HepG2 (cell line): ENCODE results near the gene WEE1. TPM values are rescaled to one million over a fixed set of nuclear protein-coding genes. Genes with fewer than 3 reads are reported as not detected.
A peak's percentile ranks its signal among the peaks of the same experiment; 100 is the strongest.

ENCODE experiments used
- ATAC-seq: fragments of 200-7000 bp; cut with Tn5 transposase; 3 replicates; pipeline ENCODE4 v1.9.1; 2020; ENCODE audit warnings: mild to moderate bottlenecking, moderate library complexity
- BruUV-seq: library from RNA; stranded (reverse); fragments of 400-500 nt; replicated peaks from 2 replicates; lab custom pipeline; 2021; lab: Mats Ljungman, UMichigan
- CTCF ChIA-PET: fragments of 300-600 bp; formaldehyde crosslinking; extraction: SDS; loops from one replicate; lab custom pipeline; 2021; ENCODE audit warnings: low total read pairs, inconsistent platforms, low intra/inter-chr PET ratio; lab: Yijun Ruan, JAX
- POLR2A ChIA-PET: fragments of 350-600 bp; sonication (Branson Sonifier 250); formaldehyde crosslinking; loops from one replicate; lab custom pipeline; 2020; ENCODE audit warnings: antibody characterized with exemption, inconsistent platforms; lab: Yijun Ruan, JAX
- DNase-seq: peaks from one replicate; pipeline ENCODE4 v3.0.0-alpha.2; 2015; ENCODE audit warnings: low spot score
- FAIRE-seq: peaks from 3 replicates; lab custom pipeline; 2011; peaks lifted over from hg19 to GRCh38; lab: Jason Lieb, UNC
- H2AFZ ChIP-seq: one replicate; pipeline ENCODE4 v1.6.1; 2011; ENCODE audit warnings: low read length, inconsistent platforms
- H3K27ac ChIP-seq: fragments of 300-600 bp; 3 replicates; pipeline ENCODE4 v1.8.0; 2011; ENCODE audit warnings: mixed run types, mild to moderate bottlenecking, mixed read lengths, low read length, inconsistent platforms; ENCODE audit not compliant: insufficient read depth; ENCODE audit errors: extremely low read length
- H3K27me3 ChIP-seq, 2 experiments: fragments of 200-600 bp in 1 of 2; 2 replicates in 1 of 2; 3 replicates in 1 of 2; pipeline versions ENCODE4 v1.6.0 to v1.8.0; 2011; ENCODE audit warnings: low read length in 2 of 2, mild to moderate bottlenecking in 2 of 2, moderate library complexity in 2 of 2, inconsistent platforms in 1 of 2; ENCODE audit not compliant: insufficient read depth in 2 of 2, control insufficient read depth in 1 of 2
- H3K36me3 ChIP-seq, 2 experiments: fragments of 200-600 bp in 1 of 2; replicated peaks in 1 of 2; 2 replicates in 1 of 2; 3 replicates in 1 of 2; pipeline versions ENCODE4 v1.5.1 to v1.8.0; 2011; ENCODE audit warnings: low read length in 2 of 2, inconsistent platforms in 1 of 2; ENCODE audit not compliant: insufficient read depth in 2 of 2, control insufficient read depth in 1 of 2
- H3K4me1 ChIP-seq: 2 replicates; pipeline ENCODE4 v1.5.1; 2012; ENCODE audit warnings: low read length, inconsistent platforms; ENCODE audit not compliant: insufficient read depth
- H3K4me2 ChIP-seq: 2 replicates; pipeline ENCODE4 v1.6.0; 2011; ENCODE audit warnings: low read depth, low read length, inconsistent platforms
- H3K4me3 ChIP-seq, 3 experiments: fragments of 200-600 bp in 1 of 3; sonication (generic), shearing (Covaris generic) in 1 of 3; replicated peaks in 1 of 3; 2 replicates each; pipeline ENCODE4 v1.5.1; 2011 to 2016; ENCODE audit warnings: low read length in 3 of 3, inconsistent platforms in 2 of 3, low read depth in 2 of 3, mild to moderate bottlenecking in 2 of 3, control low read depth in 1 of 3, mixed read lengths in 1 of 3; ENCODE audit not compliant: insufficient read depth in 1 of 3
- H3K79me2 ChIP-seq: one replicate; pipeline ENCODE4 v1.6.1; 2011; ENCODE audit warnings: low read length, inconsistent platforms; ENCODE audit not compliant: insufficient read depth
- H3K9ac ChIP-seq: 2 replicates; pipeline ENCODE4 v1.6.0; 2011; ENCODE audit warnings: mild to moderate bottlenecking, low read depth, low read length, inconsistent platforms; ENCODE audit not compliant: insufficient read depth
- H3K9me3 ChIP-seq: 2 replicates; pipeline ENCODE4 v1.5.1; 2012; ENCODE audit warnings: mild to moderate bottlenecking, low read length
- H4K20me1 ChIP-seq: 2 replicates; pipeline ENCODE4 v1.6.0; 2011; ENCODE audit warnings: inconsistent platforms, mild to moderate bottlenecking, low read length, moderate library complexity; ENCODE audit not compliant: insufficient read depth
- PTBP1 ChIP-seq: fragments of 200-400 bp; formaldehyde crosslinking; IDR thresholded peaks from 2 replicates; pipeline ENCODE4 v1.6.1; 2018; ENCODE audit warnings: low read length, low read depth; ENCODE audit not compliant: poor library complexity, severe bottlenecking
- SALL1 ChIP-seq: sonication (generic); formaldehyde crosslinking; IDR thresholded peaks from 2 replicates; pipeline ENCODE4 v1.8.0; 2022; ENCODE audit warnings: mild to moderate bottlenecking, missing genetic modification reagents
- ZBED4 ChIP-seq: sonication (generic); formaldehyde crosslinking; IDR thresholded peaks from 2 replicates; pipeline ENCODE4 v1.4.0; 2020; ENCODE audit warnings: missing genetic modification reagents, borderline replicate concordance
- ZSCAN30 ChIP-seq: sonication (generic); formaldehyde crosslinking; IDR thresholded peaks from 2 replicates; pipeline ENCODE4 v1.5.0; 2020; ENCODE audit warnings: mild to moderate bottlenecking, missing genetic modification reagents
- WGBS: methylation state at CpG from one replicate; pipeline ENCODE4 v1.1.6; 2017; ENCODE audit warnings: low lambda C conversion rate; 5-methylcytosine and 5-hydroxymethylcytosine counted together
- in situ Hi-C: cut with HindIII; loops from 2 replicates; pipeline ENCODE4 v1.10.0; 2017; ENCODE audit warnings: low pct_unique_long_range_greater_than_20kb; ENCODE audit not compliant: extremely low pct_ligation_motif_present
- intact Hi-C: fragments of 100-400 bp; cut with micrococcal nuclease; formaldehyde crosslinking; loops from one replicate; pipeline ENCODE4 v1.10.0; 2022; ENCODE audit not compliant: unreplicated experiment
- polyA plus RNA-seq, 8 experiments: library from polyadenylated mRNA; depleted of rRNA in 3 of 8; stranded (reverse) in 7 of 8; unstranded in 1 of 8; fragments of >200 nt; fragmentation: Illumina TruSeq in 4 of 8; extraction: Trizol in 4 of 8; gene quantifications; 2 replicates each; pipeline versions ENCODE4 v1.2.1 to v1.2.3, GENCODE V29; 2011 to 2016; ENCODE audit warnings: low read depth in 4 of 8, missing spikeins in 1 of 8, mixed read lengths in 1 of 8; ENCODE audit not compliant: insufficient read depth in 1 of 8
- total RNA-seq, 5 experiments: library from RNA; depleted of rRNA; stranded (reverse); fragments of >200 nt; fragmentation: Illumina TruSeq; extraction: Trizol; gene quantifications; 2 replicates each; pipeline ENCODE4 v1.2.3, GENCODE V29; 2016; ENCODE audit warnings: low read depth in 1 of 5

WEE1 gene
- total and polyA plus RNA-seq, 2 of the 13 experiments (the other 11 are each of a cell fraction or from before 2014, with no cell fraction given): 31.4 to 63.7 TPM

DNA sequence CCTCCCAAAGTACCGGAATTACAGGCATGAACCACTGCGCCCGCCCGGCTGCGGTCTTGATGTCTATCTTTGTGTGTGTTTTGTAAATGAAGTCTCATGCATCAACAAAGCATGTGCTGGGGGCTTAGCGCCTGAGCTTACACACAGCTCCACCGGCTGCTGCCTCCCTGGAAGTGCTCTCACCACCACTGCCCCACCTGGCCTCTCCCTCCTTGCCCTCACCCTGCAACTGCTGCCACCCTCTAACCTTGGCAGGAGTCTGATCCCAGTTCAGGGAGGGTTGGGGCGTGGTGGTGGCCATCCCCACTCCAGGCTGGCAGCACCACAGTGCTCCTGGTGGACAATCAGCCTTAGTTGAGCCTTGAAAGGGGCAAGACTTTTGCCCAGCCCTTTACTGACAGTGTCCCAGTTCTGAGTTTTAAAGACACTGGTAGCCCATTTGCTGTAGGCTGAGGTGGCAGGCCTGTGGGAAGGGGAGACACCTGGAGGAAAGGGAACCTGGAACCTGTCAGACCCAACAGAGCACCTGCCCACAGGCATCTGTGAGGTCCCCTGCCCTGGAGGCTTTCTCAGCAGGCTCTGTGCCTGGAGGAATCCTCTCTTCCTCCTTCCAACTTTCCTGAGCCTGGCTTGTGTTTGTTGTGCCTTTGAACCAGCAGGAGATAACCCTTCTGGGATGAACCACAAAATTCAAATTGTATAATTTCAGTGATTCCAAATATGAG lies 42.4 kb upstream of the WEE1 start (continued):
- no peak for TF ChIP-seq ZBED4 (CRISPR knock-in tag)
- no peak for TF ChIP-seq SALL1 (CRISPR knock-in tag)

DNA sequence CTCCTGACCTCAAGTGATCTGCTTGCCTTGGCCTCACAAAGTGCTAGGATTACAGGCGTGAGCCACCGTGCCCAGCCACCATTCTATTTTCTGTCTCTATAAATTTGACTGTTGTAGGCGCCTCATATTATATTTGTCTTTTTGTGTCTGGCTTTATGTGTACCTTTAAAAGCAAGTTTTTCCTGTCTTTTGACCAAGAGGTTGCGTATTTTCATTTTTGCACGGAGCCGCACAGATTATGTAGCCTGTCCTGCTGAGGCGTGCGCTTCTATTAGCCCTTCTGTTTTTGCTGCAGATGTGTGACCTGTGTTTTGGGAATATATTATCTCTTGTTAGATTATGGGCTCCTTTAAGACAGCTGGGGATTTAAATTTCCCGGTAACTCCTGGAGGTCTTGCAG lies 40.4 kb upstream of the WEE1 start:
- no peaks in the 10 kb centered on the region for H3K27me3 ChIP-seq
- peak overlapping the region; percentile 74 for H3K4me2 ChIP-seq
- TF ChIP-seq ZSCAN30: no peak
- TF ChIP-seq PTBP1: no peak
- H4K20me1 ChIP-seq: no peaks in the 10 kb centered on the region
- no peak overlapping the region for H3K4me3 ChIP-seq
- in situ Hi-C loops (loop anchor here (5.0 kb wide), 1 partner anchor 39 kb away; the partner anchor contains the start of gene WEE1), intact Hi-C loops (no loop called here)
- no peaks in the 10 kb centered on the region for H3K79me2 ChIP-seq
- no TSS peak for BruUV-seq
- no peak overlapping the region for H2AFZ ChIP-seq
- ChIA-PET CTCF (no interaction called here), POLR2A (interaction anchor here (2.9 kb wide), 1 partner anchor 40 kb away, joined by 25 read pairs; the partner anchor contains the start of gene WEE1)
- no peaks in the 10 kb centered on the region for H3K36me3 ChIP-seq
- H3K9me3 ChIP-seq: no peaks in the 10 kb centered on the region
- H3K27ac ChIP-seq: no peak overlapping the region
- FAIRE-seq: no peak
- H3K4me1 ChIP-seq: peaks cover 56% of the 10 kb centered on the region
- H3K9ac ChIP-seq: no peak overlapping the region
- no peak for ATAC-seq
- DNase-seq: no peak
- WGBS: 90% methylated on average over 9 of the region's 9 CpGs
